ENCODE data around the gene SPON2.

SPON2 gene

DNA sequence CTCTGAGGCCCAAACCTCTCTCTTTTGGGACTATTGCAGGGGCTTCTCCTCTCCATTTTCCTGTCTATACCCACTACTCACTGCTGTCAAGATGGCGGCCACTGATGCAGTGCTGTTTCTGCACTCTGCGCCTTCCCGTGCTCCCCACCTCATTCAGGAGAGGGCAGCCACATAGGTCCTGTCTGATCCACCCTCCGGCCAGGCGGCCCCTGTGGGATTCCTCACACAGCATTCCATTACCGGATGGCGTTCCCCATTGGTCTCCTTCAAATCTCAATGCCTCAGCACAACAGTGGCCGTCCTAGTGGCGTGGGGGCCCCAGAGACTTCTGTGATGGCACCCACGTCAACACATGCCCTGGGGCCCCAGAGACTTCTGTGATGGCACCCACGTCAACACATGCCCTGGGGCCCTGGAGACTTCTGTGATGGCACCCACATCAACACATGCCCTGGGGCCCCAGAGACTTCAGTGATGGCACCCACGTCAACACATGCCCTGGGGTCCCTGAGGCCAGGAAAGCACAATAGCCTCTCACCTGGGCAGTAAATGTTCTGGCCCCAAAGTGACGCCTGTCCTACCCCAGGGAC, 7.3 kb downstream of the SPON2 start:
- TF ChIP-seq CTCF (IDR thresholded peaks at IDR 0.05) = no peak

DNA sequence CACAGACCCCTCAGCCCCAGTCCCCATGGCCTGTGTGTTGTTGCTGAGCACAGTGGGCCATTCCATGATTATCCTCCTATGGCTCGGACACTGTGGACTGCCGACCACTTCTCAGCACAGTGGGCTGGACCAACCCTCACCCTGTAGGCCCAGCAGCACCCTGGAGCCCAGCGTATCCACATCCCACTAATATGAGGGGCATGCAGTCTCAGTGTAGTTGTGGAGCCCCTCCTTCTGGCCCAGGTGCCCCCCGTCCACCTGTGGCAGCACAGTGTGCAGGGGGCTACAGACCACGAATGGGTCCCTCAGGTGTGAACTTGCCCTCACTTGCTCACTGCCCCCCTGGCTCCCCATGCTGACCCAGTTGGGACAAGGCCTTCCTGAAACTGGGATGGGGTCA, 7.9 kb downstream of the SPON2 start:
- no peak for TF ChIP-seq CTCF (IDR thresholded peaks at IDR 0.05)

- no peak for TF ChIP-seq CTCF (IDR thresholded peaks at IDR 0.05)
These were observed 8.3 kb downstream of the SPON2 start for GRCh38 chr4:1164040-1164439.

DNA sequence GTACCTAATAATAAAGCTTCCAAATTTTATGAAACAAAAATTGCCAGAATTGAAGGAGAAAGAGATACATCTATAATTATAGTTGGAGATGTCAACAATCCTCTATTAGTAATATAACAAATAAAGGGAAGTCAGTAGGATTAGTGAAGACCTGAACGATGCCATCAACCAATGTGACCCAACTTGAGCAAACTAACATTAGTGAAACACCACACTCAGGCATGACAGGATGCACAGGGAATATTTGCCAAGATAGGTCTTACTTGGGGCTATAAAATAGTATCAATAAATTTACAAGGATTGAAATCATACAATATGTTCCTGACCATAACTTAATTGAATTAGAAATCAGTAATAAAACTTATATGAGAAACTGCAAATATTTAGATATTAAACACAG, 12.0 kb downstream of the SPON2 start:
- no peak for TF ChIP-seq CTCF (IDR thresholded peaks at IDR 0.05)

DNA sequence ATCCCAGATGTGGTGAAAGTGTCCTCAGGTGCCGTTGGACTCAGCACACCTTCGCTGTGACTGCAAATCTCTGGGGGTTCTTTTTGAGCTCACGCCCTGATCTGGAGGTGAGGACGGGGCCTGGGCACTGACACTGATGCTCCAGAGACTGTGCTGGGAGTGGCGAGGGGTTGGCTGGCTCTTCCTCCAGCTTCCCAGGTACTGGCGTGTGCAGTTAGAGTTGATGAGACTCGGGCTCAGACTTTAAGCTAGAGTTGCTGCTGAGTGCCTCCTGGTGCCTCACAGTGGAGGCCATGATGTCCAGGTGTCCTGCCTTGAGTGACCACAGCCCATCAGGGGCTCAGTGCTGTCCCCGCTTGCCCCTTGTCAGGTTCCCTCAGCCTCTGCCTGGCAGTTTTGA, 16.3 kb downstream of the SPON2 start:
- no peak for TF ChIP-seq CTCF (IDR thresholded peaks at IDR 0.05)

GRCh38 chr4:1155314-1155713, 17.1 kb downstream of the SPON2 start:
- TF ChIP-seq CTCF (IDR thresholded peaks at IDR 0.05) = no peak

GRCh38 chr4:1154523-1155182, 17.7 kb downstream of the SPON2 start:
- no peak for TF ChIP-seq CTCF (IDR thresholded peaks at IDR 0.05)

- no peak for TF ChIP-seq CTCF (IDR thresholded peaks at IDR 0.05)
These were observed 18.3 kb downstream of the SPON2 start for GRCh38 chr4:1154126-1154522.
